Spleen (tissue), 7 donors: ENCODE data around the gene GRIP1.

ENCODE experiments used
- POLR2A ChIP-seq, 3 donors: fragments of 450-650 bp; IDR thresholded peaks; one replicate each; pipeline ENCODE4 v1.5.1; 2017; ENCODE audit warnings: antibody characterized with exemption in 3 of 3, mild to moderate bottlenecking in 1 of 3
- TF ChIP-seq, protein P1 (sequence below), 11 experiments: fragments of 200-600 bp in 7 of 11; fragments of 450-650 bp in 4 of 11; sonication (generic) in 4 of 11; IDR thresholded peaks in 8 of 11; conservative IDR thresholded peaks in 3 of 11; 1 replicate in 7 of 11; 2 replicates in 4 of 11; pipeline versions ENCODE4 v1.4.0 to v1.8.0; 2016 to 2021; ENCODE audit warnings: antibody characterized with exemption in 11 of 11, inconsistent platforms in 4 of 11, mild to moderate bottlenecking in 1 of 11
- donor health status: DM: no; HTN: no; CAD: no; lungs with moderate emphysema.
- donor health status: DM: no; HTN: no; CAD: no.
- donor health status: DM: no; HTN: no; CAD: no.

DNA sequence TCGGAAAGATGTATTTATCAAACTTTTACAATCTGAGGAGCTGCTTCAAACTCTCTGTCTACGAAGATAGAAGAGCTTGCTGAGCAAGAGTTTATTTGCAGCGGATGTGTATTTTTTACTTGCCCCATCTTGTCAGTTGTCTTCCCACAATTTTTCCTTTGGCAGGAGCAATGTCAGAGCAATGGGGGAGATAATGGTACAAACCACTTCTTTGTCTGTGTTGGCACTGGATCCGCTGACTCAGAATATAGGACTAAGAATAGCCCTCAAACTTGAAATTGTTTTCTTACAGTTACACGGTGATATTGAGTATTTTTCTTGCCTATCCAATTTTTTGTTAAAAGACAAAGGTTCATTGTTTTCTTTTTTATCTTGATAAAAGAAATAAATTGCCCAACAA is 348.9 kb downstream of the GRIP1 start:
- TF ChIP-seq POLR2A (IDR thresholded peaks at IDR 0.05): no peak
- TF ChIP-seq, protein P1, sequence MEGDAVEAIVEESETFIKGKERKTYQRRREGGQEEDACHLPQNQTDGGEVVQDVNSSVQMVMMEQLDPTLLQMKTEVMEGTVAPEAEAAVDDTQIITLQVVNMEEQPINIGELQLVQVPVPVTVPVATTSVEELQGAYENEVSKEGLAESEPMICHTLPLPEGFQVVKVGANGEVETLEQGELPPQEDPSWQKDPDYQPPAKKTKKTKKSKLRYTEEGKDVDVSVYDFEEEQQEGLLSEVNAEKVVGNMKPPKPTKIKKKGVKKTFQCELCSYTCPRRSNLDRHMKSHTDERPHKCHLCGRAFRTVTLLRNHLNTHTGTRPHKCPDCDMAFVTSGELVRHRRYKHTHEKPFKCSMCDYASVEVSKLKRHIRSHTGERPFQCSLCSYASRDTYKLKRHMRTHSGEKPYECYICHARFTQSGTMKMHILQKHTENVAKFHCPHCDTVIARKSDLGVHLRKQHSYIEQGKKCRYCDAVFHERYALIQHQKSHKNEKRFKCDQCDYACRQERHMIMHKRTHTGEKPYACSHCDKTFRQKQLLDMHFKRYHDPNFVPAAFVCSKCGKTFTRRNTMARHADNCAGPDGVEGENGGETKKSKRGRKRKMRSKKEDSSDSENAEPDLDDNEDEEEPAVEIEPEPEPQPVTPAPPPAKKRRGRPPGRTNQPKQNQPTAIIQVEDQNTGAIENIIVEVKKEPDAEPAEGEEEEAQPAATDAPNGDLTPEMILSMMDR (IDR thresholded peaks at IDR 0.05 in 8 of 11, conservative IDR thresholded peaks at IDR 0.05 in 3 of 11): no peak
